Measurements from ENCODE around the gene YLPM1.

- TF ChIP-seq CTCF (IDR thresholded peaks at IDR 0.05), result no peak
- no peak for TF ChIP-seq ZFX (IDR thresholded peaks at IDR 0.05; ENCODE audit: borderline replicate concordance)
These were observed 30.7 kb upstream of the YLPM1 start for GRCh38 chr14:74732387-74732786.

Data from 22Rv1 (cell line).